Activated CD4-positive, alpha-beta T cell treated with anti-CD3 and anti-CD28 coated beads, Interleukin-10, Interleukin-2, amounts not matched to agents 100 ng/mL and 50 ng/mL, durations not matched to agents 16 hours and 8 hours (primary cell): Measurements from ENCODE around the gene RPS23.

Source experiments
- DNase-seq: peaks from one replicate; pipeline ENCODE4 v3.0.0-alpha.2; 2020

Gene RPS23

DNA sequence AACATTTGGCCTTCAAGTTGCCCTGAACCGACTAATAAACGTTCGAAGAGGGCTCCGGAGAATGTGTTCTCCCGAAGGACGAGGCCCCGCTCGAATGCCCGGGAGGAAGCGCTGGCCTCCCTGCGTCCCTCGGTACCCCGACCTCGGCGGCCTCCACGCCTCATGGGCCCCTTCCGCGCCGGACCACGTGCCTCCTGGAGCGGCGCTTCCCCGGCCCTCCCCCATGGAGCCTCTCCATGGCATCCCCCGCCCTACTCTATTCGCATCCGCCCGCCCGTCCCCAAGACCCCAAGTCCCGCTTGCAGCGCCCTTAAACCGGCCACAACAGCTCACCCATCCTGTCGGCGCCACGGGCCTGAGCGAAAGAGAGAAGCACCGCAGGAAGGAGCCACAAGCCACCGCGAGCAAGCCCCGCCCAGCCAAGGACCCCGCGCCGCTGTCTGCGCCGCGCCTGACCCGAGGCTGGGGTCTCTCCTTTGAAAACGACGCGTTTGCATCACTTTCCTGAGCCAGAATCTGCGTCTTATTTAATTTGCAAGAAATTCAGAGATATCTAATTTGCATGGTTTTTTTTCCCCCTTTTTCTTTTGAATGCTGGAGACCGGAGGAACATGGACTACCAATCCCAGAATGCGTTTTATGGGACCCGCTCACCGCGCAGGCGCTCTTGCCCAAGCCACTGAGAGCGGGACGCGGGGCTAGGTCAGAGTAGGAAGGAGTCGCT, at the start of gene RPS23:
Gene RPS23, minus strand, starts transcription at position 368 of the 724 bp plus-strand sequence. Its CDS starts 31 bp downstream, at position 337.
- peak; percentile 94 for DNase-seq

- no peak for DNase-seq
These were observed 49.8 kb upstream of the RPS23 start for GRCh38 chr5:82327941-82328340.

- no peak for DNase-seq
These were observed 47.8 kb upstream of the RPS23 start for GRCh38 chr5:82325996-82326395.

- DNase-seq, result no peak
These were observed 47.0 kb upstream of the RPS23 start for GRCh38 chr5:82325155-82325554.

GRCh38 chr5:82320966-82321365, 42.8 kb upstream of the RPS23 start:
- DNase-seq, result no peak

DNA sequence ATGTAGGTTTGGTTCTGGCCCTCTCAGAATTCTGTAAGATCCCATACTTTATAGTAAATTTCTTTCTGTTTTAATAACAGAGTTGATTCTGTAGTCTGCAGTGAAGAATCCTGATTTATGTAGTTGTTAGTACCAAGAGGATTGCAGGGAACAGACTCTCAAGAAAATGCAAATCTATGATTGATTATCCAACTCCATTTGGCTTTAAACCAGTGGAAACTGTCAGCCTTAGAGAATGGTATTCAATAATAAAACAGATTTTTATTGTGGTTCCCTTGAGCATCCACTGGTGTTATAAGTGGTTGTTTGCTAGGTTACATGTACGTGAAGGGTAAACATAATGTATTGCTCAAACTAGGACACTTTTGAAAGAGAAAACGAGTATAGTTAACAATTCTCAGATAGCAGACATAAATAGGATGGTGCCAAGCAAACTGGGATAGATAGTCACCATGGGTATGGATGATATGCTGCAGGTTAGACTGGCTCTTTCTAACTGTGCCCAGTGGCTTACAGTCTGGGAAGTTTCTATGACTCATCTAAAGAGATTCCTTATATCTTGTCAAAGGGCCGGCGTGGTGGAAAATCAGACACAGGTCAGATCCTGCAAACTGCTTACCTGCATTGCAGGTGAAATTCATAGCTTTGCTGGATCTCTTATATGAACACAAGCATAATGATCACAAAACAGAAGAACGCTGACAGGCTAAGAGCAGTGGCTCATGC, 41.7 kb upstream of the RPS23 start:
- no peak for DNase-seq

- DNase-seq, result no peak
These were observed 41.0 kb upstream of the RPS23 start for GRCh38 chr5:82319192-82319591.

DNA sequence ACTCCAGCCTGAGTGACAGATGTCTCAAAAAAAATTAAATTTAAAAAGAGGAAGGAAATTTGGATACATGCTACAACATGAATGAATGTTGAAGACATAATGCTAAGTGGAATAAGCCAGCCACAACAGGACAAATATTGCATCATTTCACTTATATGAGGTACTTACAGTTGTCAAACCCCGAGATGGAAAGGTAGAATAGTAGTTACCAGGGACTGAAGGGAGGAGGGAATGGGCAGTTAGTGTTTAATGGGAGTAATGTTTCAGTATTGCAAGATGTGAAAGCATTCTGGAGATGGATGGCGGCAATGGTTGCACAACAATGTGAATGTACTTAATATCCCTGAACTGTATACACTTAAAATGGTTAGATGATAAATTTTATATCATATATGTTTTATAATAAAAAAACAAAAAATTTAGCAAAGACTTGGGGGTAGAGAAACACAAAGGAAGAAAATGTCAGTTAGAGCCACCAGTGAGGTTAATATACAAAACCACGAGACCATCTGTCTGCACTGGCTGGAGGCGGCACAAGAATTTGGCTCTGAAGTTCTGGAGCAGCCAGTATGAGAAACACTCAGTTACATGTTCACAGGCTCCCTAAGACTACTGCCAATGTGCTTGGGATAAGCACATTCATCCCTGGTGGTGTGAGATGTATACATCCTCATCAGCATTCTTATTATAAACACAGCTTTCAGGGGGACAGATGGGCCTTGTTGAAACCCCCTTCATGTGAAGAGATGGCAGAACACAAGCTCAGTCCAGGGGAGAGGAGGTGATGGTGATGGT, 37.0 kb upstream of the RPS23 start:
- DNase-seq, result no peak

GRCh38 chr5:82313016-82313415, 34.9 kb upstream of the RPS23 start:
- DNase-seq, result no peak

DNA sequence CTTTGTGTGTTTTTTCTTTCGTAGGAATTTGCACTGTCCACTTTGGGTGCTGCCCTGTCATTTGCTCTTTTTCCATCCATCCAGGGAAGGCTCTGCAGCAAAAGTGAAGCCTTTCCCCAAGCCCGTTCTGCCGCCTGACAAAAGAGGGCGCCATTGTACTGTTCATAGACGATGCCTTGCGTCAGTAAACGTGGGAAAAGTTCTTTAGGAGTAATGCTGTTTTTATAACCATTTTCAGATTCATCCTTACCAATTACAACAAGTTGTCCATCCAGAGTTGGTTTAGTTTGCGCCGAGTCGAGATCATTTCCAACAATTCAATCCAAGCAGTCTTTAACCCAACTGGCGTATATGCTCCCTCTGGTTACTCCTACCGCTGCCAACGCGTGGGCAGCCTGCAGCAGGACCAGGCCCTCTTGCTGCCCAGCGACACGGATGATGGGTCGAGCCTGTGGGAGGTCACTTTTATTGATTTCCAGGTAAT, 34.3 kb upstream of the RPS23 start:
- DNase-seq, result peak; percentile 55

- DNase-seq, result no peak
These were observed 31.0 kb upstream of the RPS23 start for GRCh38 chr5:82309091-82309531.

- no peak for DNase-seq
These were observed 30.3 kb upstream of the RPS23 start for GRCh38 chr5:82308416-82308815.

GRCh38 chr5:82307451-82307850, 29.3 kb upstream of the RPS23 start:
- DNase-seq, result no peak

- DNase-seq, result no peak
These were observed 28.0 kb upstream of the RPS23 start for GRCh38 chr5:82306151-82306550.

DNA sequence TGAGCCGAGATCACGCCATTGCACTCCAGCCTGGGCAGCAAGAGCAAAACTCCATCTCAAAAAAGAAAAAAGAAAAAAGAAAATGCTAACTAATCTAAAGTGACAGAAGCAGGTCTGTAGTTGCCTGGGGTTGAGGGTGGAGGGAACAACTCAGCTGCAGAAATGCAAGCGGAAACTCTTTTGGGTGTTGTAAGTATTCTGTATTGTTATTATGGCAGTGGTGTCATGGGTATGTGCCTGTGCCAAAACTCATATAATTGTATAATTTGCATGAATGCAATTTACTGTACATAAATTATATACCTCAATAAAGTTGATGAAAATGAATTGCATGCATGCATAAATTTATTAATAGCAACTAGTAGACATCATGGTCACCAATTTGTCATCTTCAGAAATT, 23.0 kb upstream of the RPS23 start:
- no peak for DNase-seq

GRCh38 chr5:82298668-82299067, 20.5 kb upstream of the RPS23 start:
- no peak for DNase-seq

- no peak for DNase-seq
These were observed 19.6 kb upstream of the RPS23 start for GRCh38 chr5:82297711-82298110.

DNA sequence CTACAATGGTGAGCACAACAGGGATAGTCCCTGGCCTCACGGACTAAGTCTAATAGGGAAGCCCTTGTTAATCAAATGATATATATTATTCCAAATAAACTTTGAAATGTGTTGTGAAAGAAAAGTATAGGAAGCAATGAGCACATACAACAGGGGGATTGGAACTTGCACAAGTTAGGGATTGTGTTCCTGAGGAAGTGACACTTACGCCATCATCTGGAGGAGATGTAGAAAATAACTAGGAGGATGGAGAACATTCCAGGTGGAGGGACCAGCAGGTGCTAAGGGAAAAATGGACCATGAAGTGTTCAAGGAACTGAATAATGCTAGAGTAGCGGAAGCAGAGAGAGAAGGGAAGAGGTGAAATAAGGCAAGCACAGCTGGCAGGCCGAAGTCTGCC, 18.8 kb upstream of the RPS23 start:
- no peak for DNase-seq

- DNase-seq, result peak; percentile 54
These were observed 17.9 kb upstream of the RPS23 start for GRCh38 chr5:82295959-82296531.

DNA sequence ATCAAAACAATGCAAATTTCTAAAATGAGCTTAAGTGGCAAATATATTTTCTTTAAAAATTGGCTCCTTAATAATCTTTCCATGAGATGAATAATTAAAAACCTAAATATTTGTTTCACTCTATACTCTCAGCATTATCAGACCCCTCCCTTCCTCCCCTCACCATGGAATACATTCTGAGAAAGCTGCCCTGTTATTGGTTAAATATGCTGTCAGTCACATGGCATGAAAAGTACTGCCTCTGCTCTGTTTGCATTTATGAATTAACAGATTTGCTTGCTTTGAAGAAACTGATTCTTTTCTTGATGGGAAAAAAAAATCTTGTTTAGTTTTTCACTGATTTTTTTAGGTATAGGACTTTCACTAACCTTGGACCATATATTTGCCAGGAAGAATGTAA, 17.0 kb upstream of the RPS23 start:
- DNase-seq, result peak; percentile 49

- DNase-seq, result no peak
These were observed 13.3 kb upstream of the RPS23 start for GRCh38 chr5:82291420-82291819.

- DNase-seq, result no peak
These were observed 12.8 kb upstream of the RPS23 start for GRCh38 chr5:82290908-82291307.

DNA sequence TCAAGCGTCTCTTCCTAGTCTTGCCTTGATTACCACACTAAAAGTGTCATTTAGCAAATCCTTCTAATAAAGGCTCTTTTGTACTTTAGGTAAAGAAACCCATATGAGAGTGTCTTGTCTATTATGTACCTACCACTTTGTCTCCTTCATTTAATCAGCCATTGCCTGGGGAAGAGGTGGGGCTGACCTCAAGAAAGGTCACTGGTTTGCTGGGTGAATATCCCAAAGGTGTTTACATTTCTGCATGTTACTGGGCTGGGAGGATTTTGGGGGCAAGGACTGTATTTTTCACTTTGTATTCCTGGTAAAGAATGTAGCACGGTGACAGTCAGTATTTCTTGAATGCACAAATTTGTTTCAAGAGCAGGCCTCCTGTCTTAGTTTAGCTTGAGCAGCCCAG, 11.9 kb upstream of the RPS23 start:
- no peak for DNase-seq
